Fibroblast of lung (primary cell): Measurements from ENCODE around the gene MCM3AP.

Source experiments
- CTCF ChIP-seq, 2 donors: IDR thresholded peaks in 1 of 2; conservative IDR thresholded peaks in 1 of 2; 1 replicate in 1 of 2; 2 replicates in 1 of 2; pipeline ENCODE4 v1.5.1; 2011 to 2012; ENCODE audit warnings: low read length in 2 of 2, control low read depth in 1 of 2, inconsistent platforms in 1 of 2, low read depth in 1 of 2, mild to moderate bottlenecking in 1 of 2
- EZH2 ChIP-seq: IDR thresholded peaks from 2 replicates; pipeline ENCODE4 v1.5.1; 2012; ENCODE audit warnings: low read length, control low read depth, mild to moderate bottlenecking; ENCODE audit errors: missing control alignments

- TF ChIP-seq CTCF (conservative IDR thresholded peaks at IDR 0.05 in 1 of 2, IDR thresholded peaks at IDR 0.05 in 1 of 2; ENCODE audit: low read depth in 1 of 2, low read length in 2 of 2) (no peak), EZH2 (no peak)
Observed at GRCh38 chr21:46229923-46230260, 55.5 kb downstream of the MCM3AP start.
